ENCODE results near the gene BABAM2. TPM values are rescaled to one million over a fixed set of nuclear protein-coding genes. Genes with fewer than 3 reads are reported as not detected.

BABAM2 gene
- total RNA-seq, 3 donors from 2014 or later (not counting 1 experiment from before 2014, with no cell fraction given): 54.6 to 66.1 (median 59.5) TPM

GRCh38 chr2:27929916-27930486 is 39.5 kb downstream of the BABAM2 start:
- DNase-seq: no peak
- Mint-ChIP-seq H3K4me1 (peaks cover 5 to 15% of the 10 kb centered on the region in 2 donors), H3K4me3 (no peak overlapping the region), H3K9me3 (no peaks in the 10 kb centered on the region), H3K36me3 (no peaks in the 10 kb centered on the region), H3K27me3 (ENCODE audit: low read depth in 2 of 2) (no peaks in the 10 kb centered on the region), H3K27ac (no peak overlapping the region)
- Histone ChIP-seq H3K9me3 (ENCODE audit: control insufficient read depth, insufficient read depth, low read length) (no peaks in the 10 kb centered on the region), H3K27ac (ENCODE audit: low read length) (no peak overlapping the region), H3K27me3 (ENCODE audit: control insufficient read depth, insufficient read depth, low read length) (no peaks in the 10 kb centered on the region), H3K4me3 (ENCODE audit: low read length) (no peak overlapping the region), H3K36me3 (ENCODE audit: control insufficient read depth, insufficient read depth, low read length) (peaks cover 7% of the 10 kb centered on the region), H3K4me1 (ENCODE audit: control insufficient read depth, insufficient read depth, low read length) (no peaks in the 10 kb centered on the region)
- TF ChIP-seq CTCF (IDR thresholded peaks at IDR 0.05): no peak
- intact Hi-C loops (cut with micrococcal nuclease): no loop called here
- no peak for ATAC-seq
- 87% methylated on average over 10 of the region's 11 CpGs for WGBS (ENCODE audit: insufficient coverage)

- no peak for TF ChIP-seq CTCF (IDR thresholded peaks at IDR 0.05)
- ATAC-seq (no peak), DNase-seq (no peak)
- H3K27ac ChIP-seq (ENCODE audit: low read length): no peak overlapping the region
- peaks cover 10% of the 10 kb centered on the region for H3K36me3 ChIP-seq (ENCODE audit: control insufficient read depth, insufficient read depth, low read length)
- 98% methylated on average over 3 of the region's 4 CpGs for WGBS (ENCODE audit: insufficient coverage)
- H3K27me3 ChIP-seq (ENCODE audit: control insufficient read depth, insufficient read depth, low read length): no peaks in the 10 kb centered on the region
- Mint-ChIP-seq H3K4me3 (no peak overlapping the region), H3K27ac (no peak overlapping the region), H3K9me3 (no peaks in the 10 kb centered on the region), H3K4me1 (peaks cover 0 to under 1% of the 10 kb centered on the region in 2 donors), H3K27me3 (ENCODE audit: low read depth in 2 of 2) (no peaks in the 10 kb centered on the region), H3K36me3 (no peaks in the 10 kb centered on the region)
- no peaks in the 10 kb centered on the region for H3K9me3 ChIP-seq (ENCODE audit: control insufficient read depth, insufficient read depth, low read length)
- intact Hi-C loops (cut with micrococcal nuclease): no loop called here
- H3K4me1 ChIP-seq (ENCODE audit: control insufficient read depth, insufficient read depth, low read length): no peaks in the 10 kb centered on the region
- no peak overlapping the region for H3K4me3 ChIP-seq (ENCODE audit: low read length)
These were observed 40.9 kb downstream of the BABAM2 start for GRCh38 chr2:27931361-27931950.

DNA sequence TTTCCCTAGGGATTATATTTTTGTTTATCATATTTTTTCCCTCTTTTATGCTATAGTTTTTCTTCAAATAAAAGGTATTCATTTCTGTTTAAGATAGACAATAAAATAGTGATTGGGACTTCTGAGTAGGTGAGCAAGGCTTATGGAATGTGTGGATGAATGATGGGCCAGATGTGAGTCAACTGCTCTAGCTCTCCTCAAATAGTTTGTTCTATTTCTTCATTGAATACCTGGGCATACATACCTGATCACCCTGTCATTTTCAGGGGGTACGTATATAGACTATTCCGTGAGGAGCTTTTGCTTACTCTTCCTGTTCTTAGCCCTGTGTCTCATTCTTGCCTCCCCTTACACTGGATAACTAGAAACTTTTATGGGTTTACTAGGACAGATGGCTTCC is 41.9 kb downstream of the BABAM2 start:
- no peak overlapping the region for H3K4me3 ChIP-seq (ENCODE audit: low read length)
- ATAC-seq: no peak
- no peak overlapping the region for H3K27ac ChIP-seq (ENCODE audit: low read length)
- no peaks in the 10 kb centered on the region for H3K36me3 Mint-ChIP-seq
- no peak overlapping the region for H3K27ac Mint-ChIP-seq
- no peak overlapping the region for H3K4me3 Mint-ChIP-seq
- H3K4me1 Mint-ChIP-seq: peaks cover 4% of the 10 kb centered on the region in 2 donors
- no peaks in the 10 kb centered on the region for H3K27me3 ChIP-seq (ENCODE audit: control insufficient read depth, insufficient read depth, low read length)
- H3K9me3 Mint-ChIP-seq: no peaks in the 10 kb centered on the region
- 100% methylated on average over 2 of the region's 2 CpGs for WGBS (ENCODE audit: insufficient coverage)
- DNase-seq: no peak
- no peak for TF ChIP-seq CTCF (IDR thresholded peaks at IDR 0.05)
- no peaks in the 10 kb centered on the region for H3K4me1 ChIP-seq (ENCODE audit: control insufficient read depth, insufficient read depth, low read length)
- H3K36me3 ChIP-seq (ENCODE audit: control insufficient read depth, insufficient read depth, low read length): peaks cover 10% of the 10 kb centered on the region
- intact Hi-C loops (cut with micrococcal nuclease): no loop called here
- no peaks in the 10 kb centered on the region for H3K27me3 Mint-ChIP-seq (ENCODE audit: low read depth in 2 of 2)
- H3K9me3 ChIP-seq (ENCODE audit: control insufficient read depth, insufficient read depth, low read length): no peaks in the 10 kb centered on the region

GRCh38 chr2:27935026-27935425 is 44.5 kb downstream of the BABAM2 start:
- no peak for ATAC-seq
- H3K27me3 Mint-ChIP-seq (ENCODE audit: low read depth in 2 of 2): no peaks in the 10 kb centered on the region
- WGBS (ENCODE audit: insufficient coverage): 100% methylated on average over 3 of the region's 3 CpGs
- H3K4me3 Mint-ChIP-seq: no peak overlapping the region
- no peaks in the 10 kb centered on the region for H3K9me3 Mint-ChIP-seq
- peak overlapping the region in 1 of 2 donors; percentile 6 for H3K27ac Mint-ChIP-seq
- peaks cover 11 to 13% of the 10 kb centered on the region in 2 donors for H3K4me1 Mint-ChIP-seq
- TF ChIP-seq CTCF (IDR thresholded peaks at IDR 0.05): no peak
- Histone ChIP-seq H3K27me3 (ENCODE audit: control insufficient read depth, insufficient read depth, low read length) (no peaks in the 10 kb centered on the region), H3K36me3 (ENCODE audit: control insufficient read depth, insufficient read depth, low read length) (peaks cover 6% of the 10 kb centered on the region), H3K4me1 (ENCODE audit: control insufficient read depth, insufficient read depth, low read length) (no peaks in the 10 kb centered on the region), H3K4me3 (ENCODE audit: low read length) (no peak overlapping the region), H3K9me3 (ENCODE audit: control insufficient read depth, insufficient read depth, low read length) (no peaks in the 10 kb centered on the region), H3K27ac (ENCODE audit: low read length) (no peak overlapping the region)
- DNase-seq: no peak
- no peaks in the 10 kb centered on the region for H3K36me3 Mint-ChIP-seq
- intact Hi-C loops (cut with micrococcal nuclease): no loop called here
